Fibroblast of mammary gland (primary cell): ENCODE results near the gene SPECC1.
"Not testable (repeated sequence)": the region's sequence is repeated elsewhere in the genome, so short reads cannot be mapped to it uniquely, and the experiment has no call there.

Experiments used
- DNase-seq: peaks from one replicate; pipeline ENCODE4 v3.0.0-alpha.2; 2010; ENCODE audit warnings: low read depth
- H3K4me3 ChIP-seq: 2 replicates; pipeline ENCODE4 v1.5.1; 2011; ENCODE audit warnings: low read depth, mild to moderate bottlenecking, low read length, moderate library complexity; ENCODE audit not compliant: control insufficient read depth
- TF ChIP-seq, protein P1 (sequence below): conservative IDR thresholded peaks from 2 replicates; pipeline ENCODE4 v1.5.1; 2011; ENCODE audit warnings: low read depth, low read length, inconsistent platforms; ENCODE audit not compliant: control insufficient read depth, insufficient read depth

The SPECC1 gene

GRCh38 chr17:20218272-20218671 lies 209.1 kb downstream of the SPECC1 start:
- TF ChIP-seq, protein P1, sequence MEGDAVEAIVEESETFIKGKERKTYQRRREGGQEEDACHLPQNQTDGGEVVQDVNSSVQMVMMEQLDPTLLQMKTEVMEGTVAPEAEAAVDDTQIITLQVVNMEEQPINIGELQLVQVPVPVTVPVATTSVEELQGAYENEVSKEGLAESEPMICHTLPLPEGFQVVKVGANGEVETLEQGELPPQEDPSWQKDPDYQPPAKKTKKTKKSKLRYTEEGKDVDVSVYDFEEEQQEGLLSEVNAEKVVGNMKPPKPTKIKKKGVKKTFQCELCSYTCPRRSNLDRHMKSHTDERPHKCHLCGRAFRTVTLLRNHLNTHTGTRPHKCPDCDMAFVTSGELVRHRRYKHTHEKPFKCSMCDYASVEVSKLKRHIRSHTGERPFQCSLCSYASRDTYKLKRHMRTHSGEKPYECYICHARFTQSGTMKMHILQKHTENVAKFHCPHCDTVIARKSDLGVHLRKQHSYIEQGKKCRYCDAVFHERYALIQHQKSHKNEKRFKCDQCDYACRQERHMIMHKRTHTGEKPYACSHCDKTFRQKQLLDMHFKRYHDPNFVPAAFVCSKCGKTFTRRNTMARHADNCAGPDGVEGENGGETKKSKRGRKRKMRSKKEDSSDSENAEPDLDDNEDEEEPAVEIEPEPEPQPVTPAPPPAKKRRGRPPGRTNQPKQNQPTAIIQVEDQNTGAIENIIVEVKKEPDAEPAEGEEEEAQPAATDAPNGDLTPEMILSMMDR, result no peak
- no peak for DNase-seq
- H3K4me3 ChIP-seq, result no peak overlapping the region

DNA sequence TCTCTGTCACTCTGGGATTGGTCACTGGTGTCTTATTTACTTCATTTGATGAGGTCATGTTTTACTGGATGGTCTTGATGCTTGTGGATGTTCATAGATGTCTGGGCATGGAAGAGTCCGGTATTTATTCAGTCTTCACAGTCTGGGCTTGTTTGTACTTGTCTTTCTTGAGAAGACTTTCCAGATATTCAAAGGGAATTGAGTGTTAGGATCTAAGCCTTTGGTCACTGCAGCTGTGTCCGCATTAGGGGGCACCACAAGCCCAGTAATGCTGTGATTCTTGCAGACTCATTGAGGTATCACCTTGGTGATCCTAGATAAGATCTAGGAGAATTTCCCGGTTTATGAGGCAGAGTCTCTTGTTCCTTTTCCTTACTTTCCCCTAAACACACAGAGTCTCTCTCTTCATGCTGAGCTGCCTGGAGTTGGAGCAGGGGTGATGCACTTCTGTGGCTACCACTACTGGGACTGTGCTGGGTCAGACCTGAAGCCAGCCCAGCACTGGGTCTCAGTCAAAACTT lies 214.7 kb downstream of the SPECC1 start:
- no peak overlapping the region for H3K4me3 ChIP-seq
- no peak for DNase-seq
- TF ChIP-seq, protein P1, result no peak

GRCh38 chr17:20224379-20224778 lies 215.2 kb downstream of the SPECC1 start:
- H3K4me3 ChIP-seq, result no peak overlapping the region
- TF ChIP-seq, protein P1, result no peak
- no peak for DNase-seq

- H3K4me3 ChIP-seq, result no peak overlapping the region
- TF ChIP-seq, protein P1, result no peak
- peak; percentile 4 for DNase-seq
These were observed 216.3 kb downstream of the SPECC1 start for GRCh38 chr17:20225162-20226115.

DNA sequence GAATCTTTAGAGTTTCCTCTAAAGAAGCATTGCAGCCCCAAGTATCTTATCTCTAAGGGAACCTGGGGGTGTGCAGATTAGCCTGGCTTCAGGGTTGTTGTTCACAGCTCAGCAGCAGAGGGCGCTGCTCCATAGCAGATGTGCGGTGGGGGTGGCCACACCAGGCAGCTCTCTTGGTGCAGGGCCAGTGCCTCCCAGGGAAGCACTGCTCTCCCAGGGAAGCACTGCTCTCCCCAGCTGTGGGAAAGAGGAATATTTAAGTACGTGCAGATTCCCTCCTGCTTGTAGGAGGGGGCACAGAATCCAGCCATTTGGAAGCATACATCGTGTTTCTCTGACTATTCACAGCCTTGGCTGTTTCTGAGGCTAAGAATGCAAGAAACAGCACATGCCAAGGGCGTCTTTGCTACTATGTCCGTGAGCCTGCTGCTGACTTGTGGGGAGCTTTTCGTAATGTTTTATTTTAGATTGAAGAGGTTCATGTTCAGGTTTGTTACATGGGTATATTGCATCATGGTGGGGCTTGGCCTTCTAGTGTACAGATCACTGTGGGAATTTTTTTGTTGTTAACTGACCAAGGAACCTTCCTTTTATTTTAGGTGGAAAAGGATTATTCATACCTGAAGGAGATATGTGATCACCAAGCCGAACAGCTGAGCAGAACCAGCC lies 217.8 kb downstream of the SPECC1 start:
- peak; percentile 76 for DNase-seq
- TF ChIP-seq, protein P1, result peak; percentile 85
- no peak overlapping the region for H3K4me3 ChIP-seq

DNA sequence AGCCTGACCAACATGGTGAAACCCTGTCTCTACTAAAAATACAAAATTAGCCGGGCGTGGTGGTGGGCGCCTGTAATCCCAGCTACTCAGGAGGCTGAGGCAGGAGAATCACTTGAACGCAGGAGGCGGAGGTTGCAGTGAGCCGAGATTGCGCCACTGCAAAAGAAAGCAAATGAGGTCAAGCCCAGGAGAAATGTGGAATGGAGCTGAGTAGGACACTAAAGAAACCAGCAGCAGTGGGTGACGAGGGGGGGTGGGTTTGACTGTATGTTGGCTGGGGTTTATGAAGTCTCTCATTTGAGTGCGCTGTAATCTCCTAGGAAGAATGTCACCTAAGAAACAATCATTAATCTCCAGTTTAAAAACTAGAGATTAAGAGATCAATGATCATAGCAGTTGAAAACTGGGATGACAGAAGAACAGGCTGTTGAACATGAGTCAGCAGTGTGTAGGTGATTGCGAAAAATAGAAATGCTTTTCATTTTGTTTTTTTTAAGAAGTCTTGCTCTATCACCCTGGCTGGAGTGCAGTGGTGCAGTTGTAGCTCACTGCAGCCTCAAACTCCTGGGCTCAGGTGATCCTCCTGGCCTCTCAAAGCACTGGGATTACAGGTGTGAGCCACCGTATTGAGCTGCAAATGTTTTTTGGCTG lies 218.7 kb downstream of the SPECC1 start:
- not testable (repeated sequence) for H3K4me3 ChIP-seq
- DNase-seq, result peak; percentile 61

DNA sequence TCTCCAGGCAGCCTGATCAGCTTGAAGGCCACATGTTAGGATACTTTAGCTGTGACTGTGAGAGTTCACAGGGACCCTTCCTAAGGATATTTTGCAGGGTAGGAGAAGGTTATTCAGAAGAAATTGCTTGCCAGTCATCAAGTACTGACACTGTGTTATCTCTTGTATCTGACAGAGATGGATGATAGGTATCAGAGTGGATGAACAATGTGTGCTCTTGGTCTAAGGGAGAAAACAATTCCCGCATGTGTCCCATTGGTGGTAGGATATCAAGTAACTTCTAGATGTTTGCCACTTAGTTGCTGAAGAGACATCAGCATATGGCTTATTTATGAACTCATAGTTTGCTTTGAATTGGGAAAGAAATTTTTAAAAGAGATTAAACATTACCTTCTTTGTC lies 219.3 kb downstream of the SPECC1 start:
- DNase-seq, result no peak
- TF ChIP-seq, protein P1, result no peak
- no peak overlapping the region for H3K4me3 ChIP-seq
